GM12878 (cell line): Measurements from ENCODE around the gene SPCS1. TPM values are rescaled to one million over a fixed set of nuclear protein-coding genes. Genes with fewer than 3 reads are reported as not detected.

ENCODE experiments used
- CBFB ChIP-seq: IDR thresholded peaks from 2 replicates; pipeline ENCODE4 v1.6.1; 2016; ENCODE audit warnings: antibody characterized with exemption, low read depth
- IKZF2 ChIP-seq, 2 experiments: fragments of 450-650 bp; IDR thresholded peaks; 2 replicates each; pipeline ENCODE4 v1.6.1; 2017; ENCODE audit warnings: mild to moderate bottlenecking in 2 of 2, moderate library complexity in 2 of 2
- POU2F2 ChIP-seq: IDR thresholded peaks from 3 replicates; pipeline ENCODE4 v1.6.1; 2011; ENCODE audit warnings: low read depth, mild to moderate bottlenecking, low read length, borderline replicate concordance
- polyA plus RNA-seq, 11 experiments: library from polyadenylated mRNA; depleted of rRNA in 4 of 11; unstranded in 6 of 11; stranded (reverse) in 5 of 11; fragments of >200 nt; fragmentation: Nextera tagmentation in 4 of 11; fragmentation: Illumina TruSeq in 1 of 11; extraction: Ambion mirVana in 4 of 11; extraction: Trizol in 1 of 11; gene quantifications; 1 replicate in 1 of 11; 2 replicates in 10 of 11; pipeline versions ENCODE4 v1.2.1 to v1.2.3, GENCODE V29; 2011 to 2016; ENCODE audit warnings: inconsistent platforms in 2 of 11, missing spikeins in 2 of 11, low read depth in 1 of 11
- total RNA-seq, 4 experiments: library from RNA; depleted of rRNA in 3 of 4; stranded (reverse); fragments of >200 nt in 3 of 4; fragmentation: Illumina TruSeq in 1 of 4; extraction: Trizol in 1 of 4; gene quantifications; 2 replicates each; pipeline versions ENCODE4 v1.2.1 to v1.2.3, GENCODE V29; 2013 to 2021
- TF ChIP-seq, protein P1 (sequence below): fragments of 450-650 bp; IDR thresholded peaks from 2 replicates; pipeline ENCODE4 v1.6.1; 2018; ENCODE audit warnings: mild to moderate bottlenecking, low read depth, moderate library complexity; ENCODE audit not compliant: partially characterized antibody
- TF ChIP-seq, protein P2 (sequence below): fragments of 450-650 bp; IDR thresholded peaks from 2 replicates; pipeline ENCODE4 v1.6.1; 2018; ENCODE audit warnings: borderline replicate concordance, mild to moderate bottlenecking; ENCODE audit not compliant: partially characterized antibody

The SPCS1 gene
- total and polyA plus RNA-seq, 10 of the 15 experiments (the other 5 are each of a cell fraction or from before 2014, with no cell fraction given): 107 to 994 (median 233) TPM

DNA sequence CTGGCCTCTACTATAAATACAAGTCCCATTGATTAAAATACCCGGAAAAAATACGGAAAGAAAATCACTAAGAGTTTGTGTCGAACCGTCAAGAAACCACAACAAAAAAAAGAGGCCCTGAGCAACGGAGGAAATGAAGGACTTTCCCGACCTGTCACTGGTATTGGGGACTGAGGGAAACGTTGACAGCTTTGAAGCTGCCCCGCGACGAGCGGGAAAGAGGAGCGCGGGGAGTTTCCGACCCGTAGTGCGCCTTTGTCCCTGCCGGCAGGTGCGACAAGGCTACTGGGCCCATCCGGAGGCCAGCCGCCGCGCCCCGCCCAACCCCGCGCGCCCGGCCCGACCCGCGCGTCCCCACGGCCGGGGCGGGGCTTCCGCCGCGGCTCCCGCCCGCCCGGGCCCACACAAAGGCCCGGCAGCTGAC, 20.6 kb upstream of the SPCS1 start (continued):
- TF ChIP-seq, protein P1, sequence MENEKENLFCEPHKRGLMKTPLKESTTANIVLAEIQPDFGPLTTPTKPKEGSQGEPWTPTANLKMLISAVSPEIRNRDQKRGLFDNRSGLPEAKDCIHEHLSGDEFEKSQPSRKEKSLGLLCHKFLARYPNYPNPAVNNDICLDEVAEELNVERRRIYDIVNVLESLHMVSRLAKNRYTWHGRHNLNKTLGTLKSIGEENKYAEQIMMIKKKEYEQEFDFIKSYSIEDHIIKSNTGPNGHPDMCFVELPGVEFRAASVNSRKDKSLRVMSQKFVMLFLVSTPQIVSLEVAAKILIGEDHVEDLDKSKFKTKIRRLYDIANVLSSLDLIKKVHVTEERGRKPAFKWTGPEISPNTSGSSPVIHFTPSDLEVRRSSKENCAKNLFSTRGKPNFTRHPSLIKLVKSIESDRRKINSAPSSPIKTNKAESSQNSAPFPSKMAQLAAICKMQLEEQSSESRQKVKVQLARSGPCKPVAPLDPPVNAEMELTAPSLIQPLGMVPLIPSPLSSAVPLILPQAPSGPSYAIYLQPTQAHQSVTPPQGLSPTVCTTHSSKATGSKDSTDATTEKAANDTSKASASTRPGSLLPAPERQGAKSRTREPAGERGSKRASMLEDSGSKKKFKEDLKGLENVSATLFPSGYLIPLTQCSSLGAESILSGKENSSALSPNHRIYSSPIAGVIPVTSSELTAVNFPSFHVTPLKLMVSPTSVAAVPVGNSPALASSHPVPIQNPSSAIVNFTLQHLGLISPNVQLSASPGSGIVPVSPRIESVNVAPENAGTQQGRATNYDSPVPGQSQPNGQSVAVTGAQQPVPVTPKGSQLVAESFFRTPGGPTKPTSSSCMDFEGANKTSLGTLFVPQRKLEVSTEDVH: peak; percentile 66
- TF ChIP-seq, protein P2, sequence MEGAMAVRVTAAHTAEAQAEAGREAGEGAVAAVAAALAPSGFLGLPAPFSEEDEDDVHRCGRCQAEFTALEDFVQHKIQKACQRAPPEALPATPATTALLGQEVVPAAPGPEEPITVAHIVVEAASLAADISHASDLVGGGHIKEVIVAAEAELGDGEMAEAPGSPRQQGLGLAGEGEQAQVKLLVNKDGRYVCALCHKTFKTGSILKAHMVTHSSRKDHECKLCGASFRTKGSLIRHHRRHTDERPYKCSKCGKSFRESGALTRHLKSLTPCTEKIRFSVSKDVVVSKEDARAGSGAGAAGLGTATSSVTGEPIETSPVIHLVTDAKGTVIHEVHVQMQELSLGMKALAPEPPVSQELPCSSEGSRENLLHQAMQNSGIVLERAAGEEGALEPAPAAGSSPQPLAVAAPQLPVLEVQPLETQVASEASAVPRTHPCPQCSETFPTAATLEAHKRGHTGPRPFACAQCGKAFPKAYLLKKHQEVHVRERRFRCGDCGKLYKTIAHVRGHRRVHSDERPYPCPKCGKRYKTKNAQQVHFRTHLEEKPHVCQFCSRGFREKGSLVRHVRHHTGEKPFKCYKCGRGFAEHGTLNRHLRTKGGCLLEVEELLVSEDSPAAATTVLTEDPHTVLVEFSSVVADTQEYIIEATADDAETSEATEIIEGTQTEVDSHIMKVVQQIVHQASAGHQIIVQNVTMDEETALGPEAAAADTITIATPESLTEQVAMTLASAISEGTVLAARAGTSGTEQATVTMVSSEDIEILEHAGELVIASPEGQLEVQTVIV: peak; percentile 25
- TF ChIP-seq POU2F2 (no peak), IKZF2 (IDR thresholded peaks at IDR 0.05) (peak; percentile 51 to 64; a peak in 1 of 4 replicates), CBFB (0 out of 2 replicates have a peak, but pooled peaks have one; percentile 51)
